A673 (cell line): ENCODE measurements around the gene RHCG. TPM values are rescaled to one million over a fixed set of nuclear protein-coding genes. Genes with fewer than 3 reads are reported as not detected.

ENCODE experiments used
- BruUV-seq: library from RNA; stranded (reverse); fragments of 400-500 nt; replicated peaks from 2 replicates; lab custom pipeline; 2021; lab: Mats Ljungman, UMichigan
- CTCF ChIA-PET: fragments of 300-600 bp; sonication (Branson Sonifier 250); formaldehyde crosslinking; loops from one replicate; lab custom pipeline; 2022; ENCODE audit warnings: antibody characterized with exemption; lab: Charles Lee
- POLR2A ChIA-PET: fragments of 300-600 bp; sonication (Branson Sonifier 250); formaldehyde crosslinking; loops from one replicate; lab custom pipeline; 2022; ENCODE audit warnings: antibody characterized with exemption; ENCODE audit not compliant: low non-redundant PET; lab: Charles Lee
- DNase-seq: peaks from one replicate; pipeline ENCODE4 v3.0.0-alpha.2; 2015; ENCODE audit warnings: low spot score
- H3K27ac ChIP-seq: fragments of 200-600 bp; sonication (generic); 2 replicates; pipeline ENCODE4 v1.5.1; 2016; ENCODE audit warnings: mixed run types, low read depth, mild to moderate bottlenecking, mixed read lengths, antibody characterized with exemption, low read length; ENCODE audit not compliant: poor library complexity, severe bottlenecking
- H3K27me3 ChIP-seq: fragments of 200-600 bp; sonication (generic); replicated peaks from 2 replicates; pipeline ENCODE4 v1.6.1; 2017; ENCODE audit warnings: mixed run types, low read depth, mild to moderate bottlenecking, mixed read lengths, antibody characterized with exemption, low read length; ENCODE audit not compliant: insufficient read depth, poor library complexity
- H3K36me3 ChIP-seq: fragments of 200-600 bp; sonication (generic); 2 replicates; pipeline ENCODE4 v1.6.1; 2016; ENCODE audit warnings: mixed run types, mild to moderate bottlenecking, mixed read lengths, antibody characterized with exemption, low read length; ENCODE audit not compliant: insufficient read depth, poor library complexity, severe bottlenecking
- H3K4me1 ChIP-seq: fragments of 200-600 bp; sonication (generic); 2 replicates; pipeline ENCODE4 v1.6.1; 2017; ENCODE audit warnings: mixed run types, mild to moderate bottlenecking, mixed read lengths, antibody characterized with exemption, low read length; ENCODE audit not compliant: insufficient read depth, poor library complexity, severe bottlenecking
- H3K4me3 ChIP-seq: fragments of 200-600 bp; sonication (generic); 2 replicates; pipeline ENCODE4 v1.5.1; 2016; ENCODE audit warnings: low read depth, mixed run types, mild to moderate bottlenecking, mixed read lengths, low read length; ENCODE audit not compliant: poor library complexity, severe bottlenecking
- H3K9me3 ChIP-seq: fragments of 200-600 bp; sonication (generic); 2 replicates; pipeline ENCODE4 v1.6.1; 2016; ENCODE audit warnings: mixed run types, low read depth, mild to moderate bottlenecking, mixed read lengths, antibody characterized with exemption, low read length; ENCODE audit not compliant: poor library complexity, severe bottlenecking
- EZH2 ChIP-seq: fragments of 200-600 bp; sonication (generic); IDR thresholded peaks from 2 replicates; pipeline ENCODE4 v1.6.1; 2017; ENCODE audit warnings: borderline replicate concordance, low read depth, mild to moderate bottlenecking, mixed read lengths, antibody characterized with exemption, low read length; ENCODE audit not compliant: poor library complexity, severe bottlenecking
- intact Hi-C: fragments of 100-400 bp; cut with micrococcal nuclease; formaldehyde crosslinking; loops from one replicate; pipeline ENCODE4 v1.10.0; 2022; ENCODE audit not compliant: unreplicated experiment
- total RNA-seq: library from RNA; stranded (reverse); gene quantifications from 2 replicates; pipeline ENCODE4 v1.2.3, GENCODE V29; 2021
- TF ChIP-seq, protein P1 (sequence below): fragments of 300-800, 200-600 bp; sonication (generic); conservative IDR thresholded peaks from 2 replicates; pipeline ENCODE4 v1.5.1; 2017; ENCODE audit warnings: low read depth, mild to moderate bottlenecking, antibody characterized with exemption, low read length, moderate library complexity, mixed read lengths

Gene RHCG
- total RNA-seq, 1 experiment from 2014 or later = 1.4 TPM

DNA sequence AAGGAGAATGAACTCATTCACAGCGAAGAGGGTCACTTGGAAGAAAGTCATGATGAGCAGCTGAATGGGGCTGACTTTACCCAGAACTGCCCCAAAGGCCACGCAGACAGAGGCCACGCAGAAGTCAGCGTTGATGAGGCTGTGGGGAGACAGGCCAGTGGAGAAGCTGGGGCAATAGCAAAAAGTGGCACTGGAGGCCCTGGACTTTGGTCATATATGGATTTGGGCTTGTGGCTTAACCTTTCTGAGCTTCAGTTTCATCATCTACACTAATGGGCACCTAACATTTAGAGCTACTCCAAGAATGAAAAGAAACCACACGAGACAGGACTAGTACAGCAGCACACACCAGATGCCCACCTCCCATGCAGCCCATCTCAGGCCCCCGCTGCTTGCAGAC is 13.3 kb downstream of the RHCG start:
- intact Hi-C loops = no loop called here
- no peaks in the 10 kb centered on the region for H3K9me3 ChIP-seq
- no peak overlapping the region for H3K4me3 ChIP-seq
- H3K36me3 ChIP-seq = no peaks in the 10 kb centered on the region
- no peak for DNase-seq
- H3K27ac ChIP-seq = no peak overlapping the region
- BruUV-seq = no TSS peak
- H3K4me1 ChIP-seq = no peaks in the 10 kb centered on the region
- ChIA-PET CTCF (no interaction called here), POLR2A (no interaction called here)
- TF ChIP-seq, protein P1, sequence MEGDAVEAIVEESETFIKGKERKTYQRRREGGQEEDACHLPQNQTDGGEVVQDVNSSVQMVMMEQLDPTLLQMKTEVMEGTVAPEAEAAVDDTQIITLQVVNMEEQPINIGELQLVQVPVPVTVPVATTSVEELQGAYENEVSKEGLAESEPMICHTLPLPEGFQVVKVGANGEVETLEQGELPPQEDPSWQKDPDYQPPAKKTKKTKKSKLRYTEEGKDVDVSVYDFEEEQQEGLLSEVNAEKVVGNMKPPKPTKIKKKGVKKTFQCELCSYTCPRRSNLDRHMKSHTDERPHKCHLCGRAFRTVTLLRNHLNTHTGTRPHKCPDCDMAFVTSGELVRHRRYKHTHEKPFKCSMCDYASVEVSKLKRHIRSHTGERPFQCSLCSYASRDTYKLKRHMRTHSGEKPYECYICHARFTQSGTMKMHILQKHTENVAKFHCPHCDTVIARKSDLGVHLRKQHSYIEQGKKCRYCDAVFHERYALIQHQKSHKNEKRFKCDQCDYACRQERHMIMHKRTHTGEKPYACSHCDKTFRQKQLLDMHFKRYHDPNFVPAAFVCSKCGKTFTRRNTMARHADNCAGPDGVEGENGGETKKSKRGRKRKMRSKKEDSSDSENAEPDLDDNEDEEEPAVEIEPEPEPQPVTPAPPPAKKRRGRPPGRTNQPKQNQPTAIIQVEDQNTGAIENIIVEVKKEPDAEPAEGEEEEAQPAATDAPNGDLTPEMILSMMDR = no peak
- no peak for TF ChIP-seq EZH2
- H3K27me3 ChIP-seq = no peaks in the 10 kb centered on the region

DNA sequence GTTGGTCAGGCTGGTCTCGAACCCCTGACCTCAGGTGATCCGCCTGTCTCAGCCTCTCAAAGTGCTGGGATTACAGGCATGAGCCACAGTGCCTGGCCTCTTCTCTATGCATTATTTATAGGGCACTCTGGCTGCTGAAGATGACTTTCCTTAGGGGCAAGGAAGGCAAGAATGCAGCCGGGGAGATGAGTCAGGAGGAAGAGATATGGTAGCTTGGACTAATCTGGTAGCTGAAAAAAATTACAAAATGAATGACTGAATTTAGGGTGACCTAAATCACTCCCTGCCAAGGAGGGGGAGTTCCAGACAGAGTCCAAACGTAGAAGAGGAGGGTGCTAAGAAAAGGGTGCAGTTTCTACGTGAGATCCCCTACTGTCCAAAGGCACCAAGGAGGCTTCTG is 14.2 kb downstream of the RHCG start:
- Histone ChIP-seq H3K27me3 (no peaks in the 10 kb centered on the region), H3K27ac (no peak overlapping the region), H3K4me3 (no peak overlapping the region), H3K36me3 (no peaks in the 10 kb centered on the region), H3K9me3 (no peaks in the 10 kb centered on the region), H3K4me1 (no peaks in the 10 kb centered on the region)
- intact Hi-C loops = no loop called here
- CTCF ChIA-PET = no interaction called here
- no peak for DNase-seq
- TF ChIP-seq EZH2 = no peak
- TF ChIP-seq, protein P1 = no peak
- POLR2A ChIA-PET = interaction anchor here (0.5 kb wide), 1 partner anchor 44 kb away, joined by 3 read pairs; no protein-coding TSS in a partner anchor
- no TSS peak for BruUV-seq

DNA sequence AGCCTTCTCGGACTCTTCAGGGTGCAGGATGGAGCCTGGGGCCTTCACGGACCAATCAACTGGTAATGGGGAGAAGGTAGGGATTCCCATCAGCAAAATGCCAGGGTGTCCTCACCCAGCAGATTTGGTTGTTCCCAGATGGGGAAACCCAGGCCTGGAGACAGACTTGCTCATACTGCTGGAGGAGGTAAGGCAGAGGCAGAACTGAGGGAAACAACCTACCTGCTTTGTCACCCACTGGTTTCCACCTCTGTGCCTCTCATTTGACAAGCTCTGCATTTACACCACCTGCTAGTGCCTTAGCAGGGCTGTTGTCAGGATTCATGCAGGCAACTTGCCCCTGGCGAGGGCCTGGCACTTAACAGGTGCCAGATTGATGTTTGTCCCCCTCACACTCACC is 15.9 kb downstream of the RHCG start:
- no peaks in the 10 kb centered on the region for H3K9me3 ChIP-seq
- no peaks in the 10 kb centered on the region for H3K36me3 ChIP-seq
- H3K27ac ChIP-seq = no peak overlapping the region
- TF ChIP-seq EZH2 = no peak
- TF ChIP-seq, protein P1 = no peak
- intact Hi-C loops = no loop called here
- CTCF ChIA-PET = no interaction called here
- no peaks in the 10 kb centered on the region for H3K27me3 ChIP-seq
- BruUV-seq = no TSS peak
- H3K4me3 ChIP-seq = no peak overlapping the region
- H3K4me1 ChIP-seq = no peaks in the 10 kb centered on the region
- POLR2A ChIA-PET = no interaction called here
- DNase-seq = no peak
